ENCODE results near the gene PNP.
"Not testable (repeated sequence)": the region's sequence is repeated elsewhere in the genome, so short reads cannot be mapped to it uniquely, and the experiment has no call there.

The PNP gene

DNA sequence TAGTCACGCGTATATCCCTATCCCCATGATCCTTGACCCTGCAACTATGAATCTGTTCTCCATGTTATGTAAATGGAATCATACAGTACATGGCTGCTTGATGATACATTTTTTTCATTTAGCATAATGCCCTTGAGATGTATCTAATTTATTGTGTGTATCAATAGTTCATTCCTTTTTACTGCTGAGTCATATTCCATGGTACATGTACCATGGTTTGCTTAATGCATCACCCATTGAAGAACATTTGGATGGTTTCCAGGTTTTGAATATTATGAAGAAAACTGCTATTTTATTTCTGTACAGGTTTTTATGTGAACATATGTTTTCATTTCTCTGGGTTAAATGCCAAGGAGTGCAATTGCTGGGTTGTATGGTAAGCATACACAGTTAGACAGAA, 32.1 kb downstream of the PNP start:
- no peaks in the 10 kb centered on the region for H3K4me1 ChIP-seq (ENCODE audit: control insufficient read depth, insufficient read depth, low read length)
- peaks cover 3% of the 10 kb centered on the region for H3K27me3 ChIP-seq (ENCODE audit: control insufficient read depth, insufficient read depth, low read length)
- no peak overlapping the region for H3K9ac ChIP-seq (ENCODE audit: low read length)
- H3K9me3 ChIP-seq (ENCODE audit: control insufficient read depth, low read length), result no peaks in the 10 kb centered on the region
- H3K36me3 ChIP-seq (ENCODE audit: control insufficient read depth, insufficient read depth, low read length), result no peaks in the 10 kb centered on the region
- H3K4me3 ChIP-seq (ENCODE audit: low read length), result no peak overlapping the region

DNA sequence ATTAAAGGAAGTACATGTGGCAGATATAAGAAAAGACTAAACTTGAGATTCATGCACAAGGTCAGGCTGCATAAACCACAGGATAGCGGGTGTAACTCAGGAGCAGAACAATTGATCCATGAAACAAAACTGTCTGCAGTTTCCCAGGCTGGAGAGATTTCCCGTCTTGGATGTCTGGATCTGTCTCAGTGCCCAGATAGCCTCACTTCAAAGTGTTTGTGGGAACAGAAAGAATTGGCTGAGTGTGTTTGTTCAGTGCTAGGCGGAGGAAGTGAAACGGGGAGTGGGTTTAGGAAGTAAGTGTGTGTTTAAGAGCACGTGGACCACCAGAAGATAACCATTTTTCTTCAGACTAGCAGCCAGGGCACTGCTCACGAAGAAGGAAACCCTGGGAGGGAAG, 34.7 kb downstream of the PNP start:
- Histone ChIP-seq H3K27me3 (ENCODE audit: control insufficient read depth, insufficient read depth, low read length) (peaks cover 3% of the 10 kb centered on the region), H3K4me1 (ENCODE audit: control insufficient read depth, insufficient read depth, low read length) (no peaks in the 10 kb centered on the region), H3K36me3 (ENCODE audit: control insufficient read depth, insufficient read depth, low read length) (no peaks in the 10 kb centered on the region), H3K4me3 (ENCODE audit: low read length) (no peak overlapping the region), H3K9me3 (ENCODE audit: control insufficient read depth, low read length) (no peaks in the 10 kb centered on the region), H3K9ac (ENCODE audit: low read length) (no peak overlapping the region)

DNA sequence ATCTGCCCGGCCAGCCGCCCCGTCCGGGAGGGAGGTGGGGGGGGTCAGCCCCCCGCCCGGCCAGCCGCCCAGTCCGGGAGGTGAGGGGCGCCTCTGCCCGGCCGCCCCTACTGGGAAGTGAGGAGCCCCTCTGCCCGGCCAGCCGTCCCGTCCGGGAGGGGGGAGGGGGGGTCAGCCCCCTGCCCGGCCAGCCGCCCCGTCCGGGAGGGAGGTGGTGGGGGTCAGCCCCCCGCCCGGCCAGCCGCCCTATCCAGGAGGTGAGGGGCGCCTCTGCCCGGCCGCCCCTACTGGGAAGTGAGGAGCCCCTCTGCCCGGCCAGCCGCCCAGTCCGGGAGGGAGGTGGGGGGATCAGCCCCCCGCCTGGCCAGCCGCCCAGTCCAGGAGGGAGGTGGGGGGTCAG, 37.1 kb downstream of the PNP start:
- not testable (repeated sequence) for H3K9ac ChIP-seq (ENCODE audit: low read length); H3K4me1 ChIP-seq (ENCODE audit: control insufficient read depth, insufficient read depth, low read length); H3K27me3 ChIP-seq (ENCODE audit: control insufficient read depth, insufficient read depth, low read length); H3K4me3 ChIP-seq (ENCODE audit: low read length); H3K36me3 ChIP-seq (ENCODE audit: control insufficient read depth, insufficient read depth, low read length); H3K9me3 ChIP-seq (ENCODE audit: control insufficient read depth, low read length)

DNA sequence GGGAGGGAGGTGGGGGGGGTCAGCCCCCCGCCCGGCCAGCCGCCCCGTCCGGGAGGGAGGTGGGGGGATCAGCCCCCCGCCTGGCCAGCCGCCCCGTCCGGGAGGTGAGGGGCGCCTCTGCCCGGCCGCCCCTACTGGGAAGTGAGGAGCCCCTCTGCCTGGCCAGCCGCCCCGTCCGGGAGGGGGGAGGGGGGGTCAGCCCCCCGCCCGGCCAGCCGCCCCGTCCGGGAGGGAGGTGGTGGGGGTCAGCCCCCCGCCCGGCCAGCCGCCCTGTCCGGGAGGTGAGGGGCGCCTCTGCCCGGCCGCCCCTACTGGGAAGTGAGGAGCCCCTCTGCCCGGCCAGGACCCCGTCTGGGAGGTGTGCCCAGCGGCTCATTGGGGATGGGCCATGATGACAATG, 37.5 kb downstream of the PNP start:
- not testable (repeated sequence) for H3K4me1 ChIP-seq (ENCODE audit: control insufficient read depth, insufficient read depth, low read length); H3K9me3 ChIP-seq (ENCODE audit: control insufficient read depth, low read length); H3K27me3 ChIP-seq (ENCODE audit: control insufficient read depth, insufficient read depth, low read length); H3K9ac ChIP-seq (ENCODE audit: low read length); H3K36me3 ChIP-seq (ENCODE audit: control insufficient read depth, insufficient read depth, low read length); H3K4me3 ChIP-seq (ENCODE audit: low read length)

DNA sequence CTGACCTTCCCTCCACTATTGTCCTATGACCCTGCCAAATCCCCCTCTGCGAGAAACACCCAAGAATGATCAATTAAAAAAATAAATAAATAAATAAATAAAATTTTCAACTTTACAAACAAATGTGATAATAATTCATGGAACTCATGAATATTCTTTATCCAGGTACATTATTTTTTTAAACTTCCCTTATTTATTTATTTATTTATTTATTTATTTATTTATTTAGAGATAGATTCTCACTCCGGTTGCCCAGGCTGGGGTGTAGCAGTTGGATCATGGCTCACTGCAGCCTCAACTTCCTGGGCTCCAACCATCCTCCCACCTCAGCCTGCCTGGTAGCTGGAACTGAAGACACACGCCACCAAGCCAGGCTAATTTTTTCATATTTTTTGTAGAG, 38.3 kb downstream of the PNP start:
- H3K4me1 ChIP-seq (ENCODE audit: control insufficient read depth, insufficient read depth, low read length), result not testable (repeated sequence)

DNA sequence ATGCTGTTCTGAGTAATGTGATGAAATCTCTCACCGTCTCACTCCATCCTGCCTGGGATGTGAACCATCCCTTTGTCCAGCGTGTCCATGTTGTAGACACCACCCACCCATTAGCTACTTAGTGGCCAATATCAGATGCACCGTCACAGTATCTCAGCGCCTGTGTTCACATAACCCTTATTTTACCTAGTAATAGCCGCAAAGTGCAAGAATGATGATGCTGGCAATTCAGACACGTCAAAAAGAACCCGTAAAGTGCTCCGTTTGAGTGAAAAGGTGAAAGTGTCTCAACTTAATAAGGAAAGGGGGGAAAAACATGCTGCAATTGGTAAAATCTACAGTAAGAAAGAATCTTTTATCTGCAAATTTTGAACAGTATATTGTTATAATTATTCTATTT, 39.2 kb downstream of the PNP start:
- no peak overlapping the region for H3K9ac ChIP-seq (ENCODE audit: low read length)
- no peaks in the 10 kb centered on the region for H3K27me3 ChIP-seq (ENCODE audit: control insufficient read depth, insufficient read depth, low read length)
- no peaks in the 10 kb centered on the region for H3K4me1 ChIP-seq (ENCODE audit: control insufficient read depth, insufficient read depth, low read length)
- no peaks in the 10 kb centered on the region for H3K36me3 ChIP-seq (ENCODE audit: control insufficient read depth, insufficient read depth, low read length)
- H3K4me3 ChIP-seq (ENCODE audit: low read length), result no peak overlapping the region
- no peaks in the 10 kb centered on the region for H3K9me3 ChIP-seq (ENCODE audit: control insufficient read depth, low read length)

More for the DNA sequence above, 38.3 kb downstream of the PNP start:
- H3K9ac ChIP-seq (ENCODE audit: low read length); H3K9me3 ChIP-seq (ENCODE audit: control insufficient read depth, low read length); H3K27me3 ChIP-seq (ENCODE audit: control insufficient read depth, insufficient read depth, low read length); H3K36me3 ChIP-seq (ENCODE audit: control insufficient read depth, insufficient read depth, low read length); H3K4me3 ChIP-seq (ENCODE audit: low read length): not testable (repeated sequence)

DNA sequence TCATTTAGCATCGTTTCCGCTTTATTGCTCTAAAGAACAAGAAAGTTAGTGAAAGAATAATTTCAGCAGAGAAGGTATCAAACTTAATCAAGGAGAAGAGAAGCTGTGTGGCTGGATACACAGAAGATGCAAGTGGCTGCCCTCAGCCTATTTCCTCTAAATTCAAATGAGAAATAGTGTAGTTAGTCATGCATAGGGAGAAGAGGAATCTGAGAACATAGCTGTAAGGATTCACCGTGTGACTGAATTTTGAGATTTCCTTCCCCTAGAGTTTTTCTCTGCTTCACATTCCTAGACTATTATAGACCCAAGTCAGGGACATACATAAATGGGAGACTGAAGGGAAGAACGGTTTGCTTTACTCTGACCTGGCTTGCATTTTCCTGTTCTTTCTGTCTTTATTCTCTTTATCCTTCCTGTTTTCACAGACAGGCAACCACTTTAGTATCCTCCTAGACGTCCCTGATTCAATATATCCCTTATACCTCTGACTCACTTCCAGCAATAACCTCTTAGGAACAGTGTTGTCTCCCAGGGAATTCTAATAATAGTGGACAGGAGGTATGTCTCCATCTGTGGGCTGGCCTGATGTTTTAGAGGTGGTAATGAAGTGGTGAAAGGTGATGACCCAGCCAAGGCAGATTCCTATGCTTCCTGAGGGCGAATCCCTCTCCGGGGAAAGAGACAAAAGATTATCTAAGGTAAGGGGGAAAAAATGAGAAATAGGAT, 43.1 kb downstream of the PNP start:
- Histone ChIP-seq H3K4me3 (ENCODE audit: low read length) (no peak overlapping the region), H3K9ac (ENCODE audit: low read length) (no peak overlapping the region), H3K36me3 (ENCODE audit: control insufficient read depth, insufficient read depth, low read length) (no peaks in the 10 kb centered on the region), H3K9me3 (ENCODE audit: control insufficient read depth, low read length) (no peaks in the 10 kb centered on the region), H3K27me3 (ENCODE audit: control insufficient read depth, insufficient read depth, low read length) (no peaks in the 10 kb centered on the region), H3K4me1 (ENCODE audit: control insufficient read depth, insufficient read depth, low read length) (no peaks in the 10 kb centered on the region)

DNA sequence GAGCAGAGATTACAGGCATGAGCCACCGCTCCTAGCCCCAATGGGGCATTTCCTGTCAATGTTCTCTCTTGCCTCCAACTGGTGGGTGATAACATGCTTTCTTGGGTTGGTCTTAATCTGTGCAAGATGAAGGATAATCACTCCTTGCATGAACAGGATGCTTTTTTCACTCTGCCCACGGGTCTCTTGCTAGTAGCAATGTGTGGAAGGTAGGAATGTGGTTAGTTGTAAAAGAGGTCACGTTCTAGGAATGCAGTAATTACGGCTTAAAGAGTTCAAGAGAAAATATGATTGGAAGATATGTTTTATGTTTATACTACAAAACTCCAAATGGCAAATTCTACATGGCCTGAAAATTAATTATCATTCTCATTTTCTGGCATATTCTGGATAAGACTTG, 46.6 kb downstream of the PNP start:
- Histone ChIP-seq H3K4me3 (ENCODE audit: low read length) (no peak overlapping the region), H3K4me1 (ENCODE audit: control insufficient read depth, insufficient read depth, low read length) (no peaks in the 10 kb centered on the region), H3K9ac (ENCODE audit: low read length) (no peak overlapping the region), H3K36me3 (ENCODE audit: control insufficient read depth, insufficient read depth, low read length) (no peaks in the 10 kb centered on the region), H3K9me3 (ENCODE audit: control insufficient read depth, low read length) (no peaks in the 10 kb centered on the region), H3K27me3 (ENCODE audit: control insufficient read depth, insufficient read depth, low read length) (no peaks in the 10 kb centered on the region)

DNA sequence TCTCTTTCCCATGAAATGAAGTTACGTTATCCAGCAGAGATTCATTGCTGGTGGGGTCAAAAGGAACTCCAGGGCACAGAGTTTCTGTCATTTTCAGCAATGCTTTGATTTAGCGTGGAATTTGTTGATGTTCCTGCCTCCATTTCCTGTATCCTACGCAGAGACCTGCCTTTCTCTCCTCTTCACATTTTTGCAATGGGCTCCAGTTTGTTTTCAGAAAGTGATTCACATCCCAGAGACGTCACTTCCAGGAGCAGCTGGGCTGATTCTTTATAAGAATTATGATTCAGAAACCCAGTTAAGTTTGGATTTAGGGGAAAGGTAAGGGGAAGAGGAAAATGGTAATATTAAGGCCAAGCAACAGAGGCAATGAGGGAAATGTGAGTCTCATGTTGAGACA, 47.7 kb downstream of the PNP start:
- Histone ChIP-seq H3K4me3 (ENCODE audit: low read length) (no peak overlapping the region), H3K27me3 (ENCODE audit: control insufficient read depth, insufficient read depth, low read length) (no peaks in the 10 kb centered on the region), H3K9ac (ENCODE audit: low read length) (no peak overlapping the region), H3K9me3 (ENCODE audit: control insufficient read depth, low read length) (no peaks in the 10 kb centered on the region), H3K36me3 (ENCODE audit: control insufficient read depth, insufficient read depth, low read length) (no peaks in the 10 kb centered on the region), H3K4me1 (ENCODE audit: control insufficient read depth, insufficient read depth, low read length) (no peaks in the 10 kb centered on the region)

DNA sequence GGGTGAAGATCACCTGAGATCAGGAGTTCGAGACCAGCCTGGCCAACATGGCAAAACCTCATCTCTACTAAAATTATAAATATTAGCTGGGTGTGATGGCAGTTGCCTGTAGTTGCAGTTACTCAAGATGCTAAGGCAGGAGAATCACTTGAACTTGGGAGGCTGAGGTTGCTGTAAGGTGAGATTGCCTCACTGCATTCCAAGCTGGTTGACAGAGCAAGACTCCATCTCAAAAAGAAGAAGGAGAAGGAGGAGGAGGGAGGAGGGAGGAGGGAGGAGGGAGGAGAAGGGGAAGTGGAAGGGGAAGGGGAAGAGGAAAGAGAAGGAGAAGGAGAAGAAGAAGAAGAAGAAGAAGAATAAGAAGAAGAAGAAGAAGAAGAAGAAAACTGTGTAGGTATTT, 53.1 kb downstream of the PNP start:
- Histone ChIP-seq H3K36me3 (ENCODE audit: control insufficient read depth, insufficient read depth, low read length) (no peaks in the 10 kb centered on the region), H3K9me3 (ENCODE audit: control insufficient read depth, low read length) (no peaks in the 10 kb centered on the region), H3K4me3 (ENCODE audit: low read length) (no peak overlapping the region), H3K4me1 (ENCODE audit: control insufficient read depth, insufficient read depth, low read length) (no peaks in the 10 kb centered on the region), H3K27me3 (ENCODE audit: control insufficient read depth, insufficient read depth, low read length) (no peaks in the 10 kb centered on the region), H3K9ac (ENCODE audit: low read length) (no peak overlapping the region)

DNA sequence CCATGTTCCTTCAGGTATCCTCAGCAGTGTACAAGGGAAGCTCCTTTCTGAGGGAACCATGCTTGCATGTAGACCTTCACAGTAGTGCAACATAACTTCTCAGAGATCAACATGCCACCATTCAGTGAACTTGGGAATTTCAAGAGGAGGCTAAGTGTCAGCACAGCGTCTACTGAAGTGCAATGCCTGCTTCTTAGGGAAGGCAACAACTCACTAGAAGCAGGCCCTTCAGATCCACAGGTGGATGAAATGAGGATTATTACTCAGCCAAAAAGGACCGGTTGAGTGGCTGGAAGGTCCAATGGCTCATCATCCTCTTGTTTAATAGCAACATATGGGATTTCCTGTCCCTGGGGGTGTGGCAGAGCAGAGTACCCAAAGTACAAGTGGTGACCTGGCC, 54.8 kb downstream of the PNP start:
- Histone ChIP-seq H3K9me3 (ENCODE audit: control insufficient read depth, low read length) (no peaks in the 10 kb centered on the region), H3K4me3 (ENCODE audit: low read length) (no peak overlapping the region), H3K9ac (ENCODE audit: low read length) (no peak overlapping the region), H3K27me3 (ENCODE audit: control insufficient read depth, insufficient read depth, low read length) (no peaks in the 10 kb centered on the region), H3K4me1 (ENCODE audit: control insufficient read depth, insufficient read depth, low read length) (no peaks in the 10 kb centered on the region), H3K36me3 (ENCODE audit: control insufficient read depth, insufficient read depth, low read length) (no peaks in the 10 kb centered on the region)

Data from mucosa of stomach (tissue), 1 donor.